Stimulated activated CD4-positive, alpha-beta T cell treated with anti-CD3 and anti-CD28 coated beads, Interleukin-2, amount 100 ng/mL, for 4 hours (primary cell): ENCODE measurements around the gene HRK.
"Not testable (repeated sequence)": the region's sequence is repeated elsewhere in the genome, so short reads cannot be mapped to it uniquely, and the experiment has no call there.

Experiments
- DNase-seq: peaks from one replicate; pipeline ENCODE4 v3.0.0-alpha.2; 2020; ENCODE audit warnings: low read depth

HRK gene

DNA sequence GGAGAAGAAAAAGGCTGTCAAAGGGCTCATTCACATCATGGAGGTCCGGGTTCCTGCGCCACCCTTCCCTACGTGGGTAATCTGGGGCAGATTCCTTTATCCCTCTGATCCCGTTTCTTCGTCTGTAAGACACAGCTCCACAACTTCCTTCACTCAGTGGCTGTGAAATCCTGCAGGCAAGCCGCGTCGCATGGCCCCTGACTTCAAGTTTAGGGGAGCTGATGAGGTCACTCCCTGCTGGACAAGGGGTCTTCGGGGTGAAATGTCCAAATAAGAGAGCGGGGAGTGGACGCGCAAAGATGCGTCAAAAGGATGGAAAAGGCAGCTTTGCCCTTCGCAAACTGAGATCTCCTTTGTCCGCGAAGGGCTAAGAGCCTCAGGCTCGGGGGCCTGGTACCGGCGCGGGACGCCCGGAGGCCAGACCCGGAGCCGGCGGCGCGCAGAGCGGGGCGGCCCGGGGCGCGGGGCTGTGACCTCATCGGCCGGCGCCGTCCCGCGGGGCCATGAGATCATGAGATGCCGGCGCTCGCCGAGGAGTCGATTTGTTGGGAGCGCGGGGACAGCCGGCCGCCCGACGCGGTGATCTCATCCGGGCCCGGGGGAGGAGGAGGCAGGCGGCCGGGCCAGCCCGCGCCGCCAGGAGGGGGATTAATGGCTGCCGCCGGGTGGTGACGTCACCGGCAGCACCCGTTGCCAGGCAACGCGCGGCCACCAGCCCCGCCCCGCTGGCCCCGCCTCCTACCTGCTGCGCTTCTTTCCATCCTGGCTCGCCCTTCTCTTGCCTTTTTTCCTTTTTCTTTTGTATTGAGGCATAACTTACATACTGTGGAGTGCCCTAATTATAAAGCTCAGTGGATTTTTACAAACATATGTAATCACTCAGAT lies 62.1 kb downstream of the HRK start:
- peak; percentile 86 for DNase-seq

DNA sequence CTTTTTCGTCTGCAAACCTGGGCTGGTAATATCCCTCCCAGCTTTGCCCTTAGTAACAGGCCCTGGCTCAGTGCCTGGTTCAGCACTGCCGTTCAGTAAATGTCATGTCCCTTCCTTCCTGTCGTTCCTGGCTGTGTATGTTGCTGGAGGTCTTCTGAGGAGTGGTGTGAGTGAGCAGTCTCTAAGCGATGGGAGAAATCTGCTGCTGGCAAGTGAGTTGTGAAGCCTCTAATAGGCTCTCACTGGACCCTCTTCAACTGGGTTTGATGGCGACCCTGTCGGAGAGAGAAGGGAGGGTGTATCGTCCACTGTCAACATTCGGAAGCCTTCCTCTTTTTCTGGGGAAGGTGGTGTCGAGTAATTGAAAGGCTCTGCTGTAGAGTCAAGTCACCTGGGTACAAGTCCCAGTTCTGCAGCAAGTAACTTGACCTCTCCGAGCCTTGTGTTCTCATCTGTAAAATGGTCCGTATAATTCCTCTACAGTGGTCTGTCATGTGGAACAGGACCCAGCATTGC lies 62.8 kb downstream of the HRK start:
- DNase-seq: no peak

DNA sequence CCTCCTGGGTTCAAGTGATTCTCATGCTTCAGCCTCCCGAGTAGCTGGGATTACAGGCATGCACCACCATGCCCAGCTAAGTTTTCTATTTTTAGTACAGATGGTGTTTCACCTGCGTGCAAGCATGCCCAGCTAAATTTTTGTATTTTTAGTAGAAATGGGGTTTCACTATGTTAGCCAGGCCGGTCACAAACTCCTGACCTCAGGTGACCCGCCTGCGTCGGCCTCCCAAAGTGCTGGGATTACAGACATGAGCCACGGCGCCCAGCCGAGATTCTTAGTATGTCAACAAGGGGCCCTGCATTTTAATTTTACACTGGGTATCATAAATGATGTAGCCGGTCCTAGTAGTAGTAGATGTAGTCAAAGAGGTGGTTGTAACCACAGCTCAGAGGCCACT lies 66.5 kb downstream of the HRK start:
- DNase-seq: not testable (repeated sequence)

DNA sequence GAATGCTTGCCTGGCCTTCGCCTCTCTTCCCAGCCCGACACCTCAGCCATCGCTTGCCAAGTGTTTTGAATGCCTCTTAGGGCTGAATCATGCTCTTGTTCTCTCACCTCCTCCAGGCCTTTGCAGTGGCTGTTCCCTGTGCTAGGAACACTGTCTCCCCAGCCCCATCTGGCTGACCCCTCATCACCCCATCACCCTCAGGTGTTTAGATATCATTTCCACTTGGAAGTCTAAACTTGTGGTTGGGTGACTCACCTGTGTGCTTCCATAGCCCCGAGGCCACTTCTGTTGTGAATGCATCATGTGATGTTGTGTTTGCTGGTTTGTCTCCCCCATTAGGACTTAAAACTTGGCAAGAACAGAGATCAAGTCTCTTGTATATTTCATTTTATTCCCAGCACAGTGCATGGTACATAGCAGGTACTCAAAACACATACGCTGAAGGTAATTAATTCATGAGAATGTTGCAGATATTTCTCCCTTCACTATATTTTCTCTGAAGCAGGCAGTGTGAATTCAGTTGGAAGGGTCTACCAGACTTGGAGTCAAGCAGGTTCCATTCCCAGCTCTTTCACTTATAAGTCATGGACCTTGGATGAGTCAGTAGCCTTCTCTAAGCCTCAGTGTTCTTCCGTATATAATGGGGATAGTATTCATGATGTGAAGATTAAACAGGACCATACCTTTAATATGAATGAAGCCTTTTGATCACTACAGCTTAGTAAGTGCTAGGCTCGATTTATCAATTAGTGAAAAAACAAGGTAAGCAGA lies 67.8 kb downstream of the HRK start:
- DNase-seq: no peak

DNA sequence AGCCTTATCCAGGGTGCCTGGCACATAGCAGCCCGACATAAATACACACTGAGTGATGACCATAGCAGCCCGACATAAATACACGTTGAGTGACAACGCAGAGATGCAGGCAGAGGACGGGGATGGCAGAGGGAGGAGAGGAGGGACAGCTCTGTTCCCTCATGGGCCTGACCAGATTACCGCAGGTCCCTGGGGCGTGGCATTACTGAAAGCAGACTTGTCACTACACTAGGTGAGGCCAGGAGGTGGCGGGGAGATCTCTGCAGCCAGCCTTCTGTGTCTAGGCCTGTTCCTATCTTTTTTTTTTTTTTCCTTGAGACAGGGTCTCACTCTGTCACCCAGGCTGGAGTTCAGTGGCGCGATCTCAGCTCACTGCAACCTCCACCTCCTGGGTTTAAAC lies 69.0 kb downstream of the HRK start:
- no peak for DNase-seq

DNA sequence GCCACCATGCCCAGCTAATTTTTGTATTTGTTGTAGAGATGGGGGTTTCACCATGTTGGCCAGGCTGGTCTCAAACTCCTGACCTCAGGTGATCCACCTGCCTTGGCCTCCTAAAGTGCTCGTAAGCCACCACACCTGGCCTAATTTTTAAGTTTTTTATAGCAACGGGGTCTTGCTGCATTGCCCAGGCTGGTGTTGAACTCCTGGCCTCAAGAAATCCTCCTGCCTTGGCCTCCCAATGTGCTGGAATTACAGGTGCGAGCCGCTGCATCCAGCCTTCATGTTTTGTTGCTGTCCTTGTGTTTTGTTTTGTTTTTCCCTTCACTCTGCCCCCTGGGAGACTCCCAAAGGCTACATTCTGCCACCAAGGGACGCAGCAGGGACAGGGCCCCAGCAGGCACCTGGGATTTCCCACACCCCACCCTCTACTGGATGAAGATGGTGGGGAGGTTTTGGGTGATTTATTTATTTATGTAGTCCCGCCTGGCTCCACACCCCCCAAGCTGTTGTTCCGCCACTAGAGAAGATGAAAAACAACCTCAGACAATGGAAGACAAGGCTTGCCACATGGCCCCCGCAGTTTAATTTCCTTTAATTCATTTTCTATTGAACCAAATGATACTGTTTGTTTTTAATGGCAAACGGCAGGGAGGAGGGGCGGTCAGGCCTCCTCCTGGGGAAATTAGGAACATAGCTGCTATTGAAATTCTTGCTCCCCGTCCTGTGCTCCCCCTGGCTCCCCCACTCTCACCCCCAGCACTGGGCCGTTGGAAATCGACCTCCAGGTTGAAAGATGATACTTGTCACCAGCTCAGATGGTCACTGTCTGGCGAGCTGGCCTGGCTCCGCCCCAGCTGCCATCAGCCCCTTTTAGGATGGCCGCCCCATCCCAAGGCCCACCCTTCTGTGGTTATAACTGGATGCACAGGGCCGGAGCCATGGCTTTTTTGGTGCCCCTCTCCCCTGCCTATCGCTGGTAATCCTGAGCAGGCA lies 72.8 kb downstream of the HRK start:
- DNase-seq: no peak

DNA sequence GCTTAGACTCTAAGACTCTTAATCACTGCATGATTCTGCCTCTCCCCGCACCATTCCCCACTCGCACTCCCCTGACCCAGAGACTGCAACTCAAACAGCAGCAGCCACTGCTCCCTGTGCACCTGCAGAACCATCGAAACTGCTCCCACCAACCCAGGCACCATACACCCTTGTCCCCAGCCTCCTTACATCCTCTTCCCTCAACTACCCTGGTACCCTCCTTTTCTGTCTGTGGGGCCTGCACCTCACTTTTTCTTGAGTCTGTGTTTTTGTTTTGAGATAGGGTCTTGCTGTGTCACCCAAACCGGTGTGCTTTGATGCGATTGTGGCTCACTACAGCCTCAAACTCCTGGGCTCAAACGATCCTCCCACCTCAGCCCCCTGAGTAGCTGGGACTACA lies 73.7 kb downstream of the HRK start:
- DNase-seq: no peak

DNA sequence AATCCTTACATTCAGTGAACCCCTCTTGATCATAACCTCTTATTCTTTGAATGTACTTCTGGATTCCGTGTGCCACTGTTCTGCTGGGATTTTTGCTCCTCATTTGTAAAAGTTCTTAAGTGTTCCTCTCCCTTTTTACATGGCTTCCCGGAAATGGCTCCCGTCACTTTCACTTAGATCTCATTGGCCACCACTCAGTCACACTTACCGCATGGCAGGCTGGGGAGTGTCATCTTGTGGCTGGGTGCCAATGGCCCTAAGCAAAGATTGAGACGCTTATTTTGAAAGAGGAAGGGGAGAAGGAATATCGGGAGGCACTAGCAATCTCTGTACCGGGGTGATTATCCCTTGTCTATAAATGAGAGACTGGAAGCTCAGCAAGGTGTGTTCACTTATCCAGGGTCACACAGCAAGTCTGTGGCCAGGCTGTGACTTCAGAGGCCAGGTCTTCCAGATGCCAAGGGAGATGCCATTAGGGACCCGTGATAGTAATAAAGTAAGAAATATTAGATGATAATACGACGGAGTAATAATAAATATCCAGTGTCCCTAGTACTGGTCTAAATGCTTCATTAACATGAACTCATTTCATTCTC lies 74.3 kb downstream of the HRK start:
- no peak for DNase-seq
